ENCODE data around the gene ADCY5.

ADCY5 gene

GRCh38 chr3:123340336-123340735, 108.6 kb downstream of the ADCY5 start:
- Histone ChIP-seq H3K9me3 (ENCODE audit: low read length) (no peaks in the 10 kb centered on the region), H4K20me1 (ENCODE audit: insufficient read depth, low read length) (no peaks in the 10 kb centered on the region), H3K27me3 (ENCODE audit: insufficient read depth, low read length) (no peaks in the 10 kb centered on the region), H3K4me1 (ENCODE audit: insufficient read depth, low read length, severe bottlenecking) (no peaks in the 10 kb centered on the region), H2AFZ (ENCODE audit: low read length) (no peak overlapping the region), H3K4me3 (ENCODE audit: low read depth, low read length, poor library complexity, severe bottlenecking) (no peak overlapping the region), H3K36me3 (ENCODE audit: insufficient read depth, low read length) (no peaks in the 10 kb centered on the region), H3F3A (ENCODE audit: insufficient read depth, low read length) (no peaks in the 10 kb centered on the region), H3K9me2 (ENCODE audit: low read depth, low read length) (no peaks in the 10 kb centered on the region), H3K9ac (ENCODE audit: low read length) (no peak overlapping the region), H3K4me2 (ENCODE audit: low read length) (no peak overlapping the region), H3K27ac (ENCODE audit: low read depth, low read length, poor library complexity, severe bottlenecking) (no peak overlapping the region), H3K79me2 (ENCODE audit: insufficient read depth, low read length) (no peaks in the 10 kb centered on the region)
- TF ChIP-seq CTCF (IDR thresholded peaks at IDR 0.05; ENCODE audit: low read length) (no peak), EZH2 (IDR thresholded peaks at IDR 0.05; ENCODE audit: borderline replicate concordance, low read length) (no peak)

GRCh38 chr3:123339302-123339701, 109.6 kb downstream of the ADCY5 start:
- Histone ChIP-seq H3K9me2 (ENCODE audit: low read depth, low read length) (no peaks in the 10 kb centered on the region), H3K4me1 (ENCODE audit: insufficient read depth, low read length, severe bottlenecking) (no peaks in the 10 kb centered on the region), H3K9me3 (ENCODE audit: low read length) (no peaks in the 10 kb centered on the region), H3K79me2 (ENCODE audit: insufficient read depth, low read length) (no peaks in the 10 kb centered on the region), H3K27ac (ENCODE audit: low read depth, low read length, poor library complexity, severe bottlenecking) (no peak overlapping the region), H2AFZ (ENCODE audit: low read length) (no peak overlapping the region), H4K20me1 (ENCODE audit: insufficient read depth, low read length) (no peaks in the 10 kb centered on the region), H3K4me2 (ENCODE audit: low read length) (no peak overlapping the region), H3F3A (ENCODE audit: insufficient read depth, low read length) (no peaks in the 10 kb centered on the region), H3K27me3 (ENCODE audit: insufficient read depth, low read length) (no peaks in the 10 kb centered on the region), H3K36me3 (ENCODE audit: insufficient read depth, low read length) (no peaks in the 10 kb centered on the region), H3K9ac (ENCODE audit: low read length) (no peak overlapping the region), H3K4me3 (ENCODE audit: low read depth, low read length, poor library complexity, severe bottlenecking) (no peak overlapping the region)
- TF ChIP-seq CTCF (IDR thresholded peaks at IDR 0.05; ENCODE audit: low read length) (no peak), EZH2 (IDR thresholded peaks at IDR 0.05; ENCODE audit: borderline replicate concordance, low read length) (no peak)

- H3K27me3 ChIP-seq (ENCODE audit: insufficient read depth, low read length) = no peaks in the 10 kb centered on the region
Observed at GRCh38 chr3:123338620-123339061, 110.2 kb downstream of the ADCY5 start.

More at GRCh38 chr3:123338620-123339061, 110.2 kb downstream of the ADCY5 start:
- H3K36me3 ChIP-seq (ENCODE audit: insufficient read depth, low read length) = no peaks in the 10 kb centered on the region
- no peak overlapping the region for H2AFZ ChIP-seq (ENCODE audit: low read length)
- H3K79me2 ChIP-seq (ENCODE audit: insufficient read depth, low read length) = no peaks in the 10 kb centered on the region
- H3K4me2 ChIP-seq (ENCODE audit: low read length) = no peak overlapping the region
- H3K9me3 ChIP-seq (ENCODE audit: low read length) = no peaks in the 10 kb centered on the region
- H3K9ac ChIP-seq (ENCODE audit: low read length) = no peak overlapping the region
- no peaks in the 10 kb centered on the region for H3F3A ChIP-seq (ENCODE audit: insufficient read depth, low read length)
- TF ChIP-seq CTCF (IDR thresholded peaks at IDR 0.05; ENCODE audit: low read length) = no peak
- TF ChIP-seq EZH2 (IDR thresholded peaks at IDR 0.05; ENCODE audit: borderline replicate concordance, low read length) = no peak
- no peak overlapping the region for H3K4me3 ChIP-seq (ENCODE audit: low read depth, low read length, poor library complexity, severe bottlenecking)
- H4K20me1 ChIP-seq (ENCODE audit: insufficient read depth, low read length) = no peaks in the 10 kb centered on the region
- H3K27ac ChIP-seq (ENCODE audit: low read depth, low read length, poor library complexity, severe bottlenecking) = no peak overlapping the region
- H3K9me2 ChIP-seq (ENCODE audit: low read depth, low read length) = no peaks in the 10 kb centered on the region
- no peaks in the 10 kb centered on the region for H3K4me1 ChIP-seq (ENCODE audit: insufficient read depth, low read length, severe bottlenecking)

All from OCI-LY1 (cell line).